ENCODE results near the gene UTP20.

The UTP20 gene

GRCh38 chr12:101256266-101256665, 23.6 kb upstream of the UTP20 start:
- no peak overlapping the region for H3K27ac ChIP-seq
- TF ChIP-seq CTCF (IDR thresholded peaks at IDR 0.05) (no peak), ZFX (IDR thresholded peaks at IDR 0.05; ENCODE audit: borderline replicate concordance) (no peak)

- H3K27ac ChIP-seq, result no peak overlapping the region
- no peak for TF ChIP-seq ZFX (IDR thresholded peaks at IDR 0.05; ENCODE audit: borderline replicate concordance)
- TF ChIP-seq CTCF (IDR thresholded peaks at IDR 0.05), result no peak
These were observed 22.5 kb upstream of the UTP20 start for GRCh38 chr12:101257357-101257756.

GRCh38 chr12:101267111-101267510, 12.8 kb upstream of the UTP20 start:
- no peak overlapping the region for H3K27ac ChIP-seq
- no peak for TF ChIP-seq CTCF (IDR thresholded peaks at IDR 0.05)
- TF ChIP-seq ZFX (IDR thresholded peaks at IDR 0.05; ENCODE audit: borderline replicate concordance), result no peak

GRCh38 chr12:101276433-101276832, 3.5 kb upstream of the UTP20 start:
- TF ChIP-seq CTCF (IDR thresholded peaks at IDR 0.05) (no peak), ZFX (IDR thresholded peaks at IDR 0.05; ENCODE audit: borderline replicate concordance) (no peak)
- peak overlapping the region; percentile 45; the same call in 1 of the 2 replicates for H3K27ac ChIP-seq

GRCh38 chr12:101277443-101277842, 2.5 kb upstream of the UTP20 start:
- H3K27ac ChIP-seq, result peak overlapping the region; percentile 45
- no peak for TF ChIP-seq ZFX (IDR thresholded peaks at IDR 0.05; ENCODE audit: borderline replicate concordance)
- TF ChIP-seq CTCF (IDR thresholded peaks at IDR 0.05), result no peak

- TF ChIP-seq ZFX (IDR thresholded peaks at IDR 0.05; ENCODE audit: borderline replicate concordance) (no peak), CTCF (IDR thresholded peaks at IDR 0.05) (no peak)
- no peak overlapping the region for H3K27ac ChIP-seq
These were observed 7.5 kb downstream of the UTP20 start for GRCh38 chr12:101287357-101287756.

GRCh38 chr12:101297661-101298060, 17.8 kb downstream of the UTP20 start:
- TF ChIP-seq CTCF (IDR thresholded peaks at IDR 0.05) (no peak), ZFX (IDR thresholded peaks at IDR 0.05; ENCODE audit: borderline replicate concordance) (no peak)
- H3K27ac ChIP-seq, result no peak overlapping the region
